ENCODE measurements around the gene DYSF.

The DYSF gene

GRCh38 chr2:71457123-71457915 lies 4.0 kb downstream of the DYSF start:
- DNase-seq = no peak

GRCh38 chr2:71457923-71458322 lies 4.6 kb downstream of the DYSF start:
- no peak for DNase-seq

- no peak for DNase-seq
These were observed 5.2 kb downstream of the DYSF start for GRCh38 chr2:71458413-71459083.

- DNase-seq = no peak
These were observed 5.7 kb downstream of the DYSF start for GRCh38 chr2:71459084-71459431.

GRCh38 chr2:71460056-71460455 lies 6.7 kb downstream of the DYSF start:
- DNase-seq = no peak

- no peak for DNase-seq
These were observed 7.4 kb downstream of the DYSF start for GRCh38 chr2:71460595-71461303.

- DNase-seq = no peak
These were observed 7.9 kb downstream of the DYSF start for GRCh38 chr2:71461304-71461671.

- no peak for DNase-seq
These were observed 8.8 kb downstream of the DYSF start for GRCh38 chr2:71462056-71462605.

- DNase-seq = no peak
These were observed 9.4 kb downstream of the DYSF start for GRCh38 chr2:71462641-71463341.

- DNase-seq = no peak
These were observed 9.9 kb downstream of the DYSF start for GRCh38 chr2:71463342-71463654.

GRCh38 chr2:71464389-71464788 lies 11.0 kb downstream of the DYSF start:
- DNase-seq = no peak

- no peak for DNase-seq
These were observed 12.0 kb downstream of the DYSF start for GRCh38 chr2:71465356-71465755.

GRCh38 chr2:71465961-71466300 lies 12.6 kb downstream of the DYSF start:
- DNase-seq = no peak

GRCh38 chr2:71466301-71467179 lies 13.2 kb downstream of the DYSF start:
- DNase-seq = no peak

- DNase-seq = no peak
These were observed 13.9 kb downstream of the DYSF start for GRCh38 chr2:71467180-71467815.

GRCh38 chr2:71468279-71469015 lies 15.1 kb downstream of the DYSF start:
- DNase-seq = no peak

- DNase-seq = no peak
These were observed 16.3 kb downstream of the DYSF start for GRCh38 chr2:71469403-71470398.

- no peak for DNase-seq
These were observed 17.9 kb downstream of the DYSF start for GRCh38 chr2:71471276-71471675.

GRCh38 chr2:71472019-71472418 lies 18.7 kb downstream of the DYSF start:
- DNase-seq = no peak

Measured in activated CD4-positive, alpha-beta T cell treated with anti-CD3 and anti-CD28 coated beads for 4 hours (primary cell).